Heart right ventricle (tissue), 16 donors: ENCODE measurements around the gene TET2. TPM values are rescaled to one million over a fixed set of nuclear protein-coding genes. Genes with fewer than 3 reads are reported as not detected.

Source experiments
- ATAC-seq, 8 donors: fragments of 200-7000 bp; cut with Tn5 transposase; one replicate each; pipeline ENCODE4 v1.9.1; 2020; ENCODE audit warnings: mild to moderate bottlenecking in 8 of 8, moderate library complexity in 8 of 8, moderate number of reproducible peaks in 1 of 8
- DNase-seq, 2 donors: peaks; one replicate each; pipeline ENCODE4 v3.0.0-alpha.2; 2020
- H3K27ac ChIP-seq, 10 donors: fragments of 200-600 bp; sonication (generic) in 2 of 10; one replicate each; pipeline versions ENCODE4 v1.5.0 to v1.8.0; 2020 to 2022; ENCODE audit warnings: mild to moderate bottlenecking in 3 of 10
- H3K27me3 ChIP-seq, 7 donors: fragments of 200-600 bp; one replicate each; pipeline ENCODE4 v1.8.0; 2021 to 2022; ENCODE audit warnings: mild to moderate bottlenecking in 2 of 7
- H3K36me3 ChIP-seq, 9 donors: fragments of 200-600 bp; sonication (generic) in 1 of 9; one replicate each; pipeline versions ENCODE4 v1.5.0 to v1.8.0; 2020 to 2022; ENCODE audit warnings: mild to moderate bottlenecking in 2 of 9
- H3K4me1 ChIP-seq, 9 donors: fragments of 200-600 bp; sonication (generic) in 1 of 9; one replicate each; pipeline versions ENCODE4 v1.5.0 to v1.8.0; 2020 to 2022; ENCODE audit warnings: mild to moderate bottlenecking in 4 of 9
- H3K4me3 ChIP-seq, 10 donors: fragments of 200-600 bp; sonication (generic) in 2 of 10; one replicate each; pipeline versions ENCODE4 v1.5.0 to v1.8.0; 2020 to 2022; ENCODE audit warnings: mild to moderate bottlenecking in 7 of 10, moderate library complexity in 2 of 10
- H3K9me3 ChIP-seq, 11 donors: fragments of 200-600 bp in 10 of 11; sonication (generic) in 2 of 11; one replicate each; pipeline versions ENCODE4 v1.5.0 to v1.8.0; 2013 to 2022; ENCODE audit warnings: mild to moderate bottlenecking in 2 of 11, control low read depth in 1 of 11, moderate library complexity in 1 of 11
- CTCF ChIP-seq, 9 donors: fragments of 200-600 bp; sonication (generic) in 2 of 9; IDR thresholded peaks; one replicate each; pipeline versions ENCODE4 v1.5.0 to v1.8.0; 2021 to 2022; ENCODE audit warnings: antibody characterized with exemption in 9 of 9, mild to moderate bottlenecking in 5 of 9, moderate library complexity in 1 of 9
- whole genome bisulfite sequencing, 2 donors: extraction: QIAGEN DNeasy Blood & Tissue Kit; methylation state at CpG; one replicate each; pipeline ENCODE4 v1.1.7; 2013; ENCODE audit warnings: inconsistent platforms in 1 of 2; 5-methylcytosine and 5-hydroxymethylcytosine counted together
- intact Hi-C, 10 donors: fragments of 100-400 bp; cut with DNase I; formaldehyde crosslinking; loops; one replicate each; pipeline versions ENCODE4 v1.11.1 to v1.14.2; 2022
- polyA plus RNA-seq, 2 donors: library from polyadenylated mRNA; stranded (reverse); fragments of 200-250 nt; gene quantifications; one replicate each; pipeline ENCODE4 v1.2.3, GENCODE V29; 2013
- total RNA-seq, 10 donors: library from RNA; stranded (reverse); fragmentation: NEBNext Ultra II Directional in 3 of 10; extraction: Animal tissue kit (Norgen Biotek cat#: 25700) in 3 of 10; gene quantifications; one replicate each; pipeline versions ENCODE4 v1.2.1 to v1.2.4, GENCODE V29; 2021 to 2023
- donor health status: Arrhythmogenic right ventricular cardiomyopathy.
- donor health status: ischemic (EF 13 %, LVEDD 7.1; RV severe dilation, severe dysfunction).
- donor health status: healthy with polysubstance abuse.
- donor health status: DM: no; HTN: yes; CAD: no.
- donor health status: DM: no; HTN: no; CAD: no.
- donor health status: ischemic (EF 25% LVEDD 6.9; RV normal size, moderate dysfunction).
- donor health status: ischemic (EF 25% LVEDD 5.7; RV mildly dilated, moderate dysfunction).
- donor health status: healthy.
- donor health status: DM: yes; HTN: yes; CAD: no.
- donor health status: Ischemic cardiomyopathy.
- donor health status: ischemic (EF 35%, LVEDD 5.7; RV mildly dilated, moderate dysfunction).
- donor health status: nonischemic (EF 11% LVEDD 7.7; RV severe dilation, severe dysfunction).
- donor health status: DM: yes; HTN: yes; CAD: no.
- donor health status: PGD.
- donor health status: ischemic (EF 29% LVEDD 5.4; RV normal size, mild dysfunction).
- donor health status: nonischemic (EF 23%, LVEDD 6.1; RV moderate dilation, normal function).

TET2 gene
- total and polyA plus RNA-seq, 12 donors, result 1.4 to 20.6 (median 16.8) TPM

DNA sequence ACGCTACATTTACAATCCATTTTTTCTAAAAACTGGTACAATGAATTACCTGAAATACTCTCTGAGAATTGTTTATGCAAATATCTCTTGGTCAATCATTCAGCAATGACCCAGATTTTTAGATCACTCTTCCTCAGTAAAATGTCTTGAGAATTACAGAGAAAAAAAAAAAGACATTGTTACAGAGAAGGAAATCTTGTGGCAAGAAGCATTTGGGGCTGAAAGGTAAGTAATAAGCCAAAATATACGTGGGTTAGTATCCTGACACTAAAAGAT lies 19.6 kb upstream of the TET2 start:
- intact Hi-C loops, result no loop called here
- WGBS, 2 donors, result 80 to 94% methylated on average over 2 of the region's 2 CpGs
- no peak for TF ChIP-seq CTCF (IDR thresholded peaks at IDR 0.05)
- Histone ChIP-seq H3K27me3 (no peaks in the 10 kb centered on the region), H3K9me3 (no peaks in the 10 kb centered on the region), H3K4me1 (peaks cover 0 to 28% (median 0%) of the 10 kb centered on the region in 9 donors), H3K27ac (no peak overlapping the region), H3K36me3 (no peaks in the 10 kb centered on the region), H3K4me3 (no peak overlapping the region)
- ATAC-seq (no peak), DNase-seq (no peak)

DNA sequence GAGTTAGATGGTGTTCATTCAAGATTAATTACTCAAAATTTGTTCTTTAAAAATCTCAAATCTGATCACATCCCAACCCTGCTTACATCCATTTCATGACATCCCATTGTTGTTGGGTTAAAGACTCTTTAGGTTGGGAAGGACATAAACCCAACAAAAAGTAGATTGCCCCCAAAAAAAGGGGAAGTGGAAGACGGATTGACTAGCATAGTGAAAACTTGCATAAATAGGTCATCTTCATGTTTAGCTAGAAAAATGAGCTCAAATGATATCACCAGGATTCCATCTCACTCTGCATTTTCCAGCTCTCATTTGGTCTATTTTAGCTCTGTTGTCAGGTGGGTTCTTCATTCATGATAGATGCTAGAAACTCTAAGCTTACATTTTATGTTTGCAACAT lies 18.5 kb upstream of the TET2 start:
- intact Hi-C loops, result no loop called here
- TF ChIP-seq CTCF (IDR thresholded peaks at IDR 0.05), result no peak
- Histone ChIP-seq H3K27ac (no peak overlapping the region), H3K4me3 (no peak overlapping the region), H3K4me1 (peaks cover 0 to 28% (median 0%) of the 10 kb centered on the region in 9 donors), H3K36me3 (no peaks in the 10 kb centered on the region), H3K27me3 (no peaks in the 10 kb centered on the region), H3K9me3 (no peaks in the 10 kb centered on the region)
- DNase-seq (no peak), ATAC-seq (no peak)
- WGBS, 2 donors, result 79 to 82% methylated on average over 1 of the region's 1 CpG

DNA sequence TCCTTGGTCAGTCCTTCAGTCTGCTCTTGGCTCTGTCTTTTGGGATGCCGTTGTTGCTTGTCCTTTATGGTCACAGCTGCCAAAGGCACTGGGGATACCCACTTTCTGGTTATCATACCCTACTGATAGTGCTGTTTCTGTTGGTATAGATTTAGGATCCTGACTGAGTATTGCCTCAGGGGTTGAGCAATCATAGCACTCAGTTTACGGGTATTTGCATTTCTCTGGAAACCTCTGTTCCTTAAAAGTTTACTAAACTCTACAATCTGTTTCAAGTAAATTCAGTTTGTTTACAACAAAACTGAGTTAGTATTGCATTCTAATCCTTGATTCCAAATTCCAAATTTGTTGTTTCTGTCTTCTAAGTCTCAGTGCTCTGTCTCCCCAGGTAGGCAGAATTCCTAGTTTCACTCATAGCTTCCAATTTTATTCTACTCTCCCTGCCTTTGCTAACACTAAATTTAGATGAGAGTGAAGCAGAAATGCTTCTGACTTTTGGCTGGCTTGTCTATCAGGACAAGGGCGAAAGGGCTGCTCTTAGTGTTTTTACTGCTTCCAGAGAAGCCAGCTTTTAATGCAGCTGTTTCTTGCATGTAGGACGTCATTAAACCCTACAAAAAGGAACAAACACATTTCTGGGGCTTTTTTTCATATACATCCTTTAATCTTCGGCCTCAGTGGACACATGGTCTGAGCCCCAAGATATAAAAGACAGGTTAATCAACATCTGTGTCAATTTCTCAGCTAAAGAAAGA lies 17.2 kb upstream of the TET2 start:
- WGBS, 2 donors, result 68% methylated on average over 5 of the region's 5 CpGs

GRCh38 chr4:105130945-105131344 lies 15.7 kb upstream of the TET2 start:
- Histone ChIP-seq H3K9me3 (no peaks in the 10 kb centered on the region), H3K27ac (no peak overlapping the region), H3K27me3 (no peaks in the 10 kb centered on the region), H3K4me3 (no peak overlapping the region), H3K4me1 (peaks cover 0 to 35% (median 0%) of the 10 kb centered on the region in 9 donors), H3K36me3 (no peaks in the 10 kb centered on the region)
- DNase-seq, result no peak
- peak in 1 of 8 donors; percentile 61 for ATAC-seq
- TF ChIP-seq CTCF (IDR thresholded peaks at IDR 0.05), result no peak
- WGBS, 2 donors, result 38 to 59% methylated on average over 1 of the region's 1 CpG
- intact Hi-C loops, result loop anchor here in 1 of 10 donors (10.0 kb wide), 1 partner anchor 224 kb away; no protein-coding TSS in a partner anchor

More for the DNA sequence above, 17.2 kb upstream of the TET2 start:
- no peak overlapping the region for H3K4me3 ChIP-seq
- DNase-seq, result no peak
- intact Hi-C loops, result loop anchor here in 1 of 10 donors (10.0 kb wide), 1 partner anchor 225 kb away; no protein-coding TSS in a partner anchor
- H3K9me3 ChIP-seq, result no peaks in the 10 kb centered on the region
- no peaks in the 10 kb centered on the region for H3K36me3 ChIP-seq
- peak overlapping the region in 1 of 10 donors; percentile 32 for H3K27ac ChIP-seq
- peaks cover 0 to 28% (median 0%) of the 10 kb centered on the region in 9 donors for H3K4me1 ChIP-seq
- H3K27me3 ChIP-seq, result no peaks in the 10 kb centered on the region
- no peak for ATAC-seq
- no peak for TF ChIP-seq CTCF (IDR thresholded peaks at IDR 0.05)
